ENCODE measurements around the gene TPMT. TPM values are rescaled to one million over a fixed set of nuclear protein-coding genes. Genes with fewer than 3 reads are reported as not detected.

The TPMT gene
- total RNA-seq, 1 donor from 2014 or later = 10.5 TPM

DNA sequence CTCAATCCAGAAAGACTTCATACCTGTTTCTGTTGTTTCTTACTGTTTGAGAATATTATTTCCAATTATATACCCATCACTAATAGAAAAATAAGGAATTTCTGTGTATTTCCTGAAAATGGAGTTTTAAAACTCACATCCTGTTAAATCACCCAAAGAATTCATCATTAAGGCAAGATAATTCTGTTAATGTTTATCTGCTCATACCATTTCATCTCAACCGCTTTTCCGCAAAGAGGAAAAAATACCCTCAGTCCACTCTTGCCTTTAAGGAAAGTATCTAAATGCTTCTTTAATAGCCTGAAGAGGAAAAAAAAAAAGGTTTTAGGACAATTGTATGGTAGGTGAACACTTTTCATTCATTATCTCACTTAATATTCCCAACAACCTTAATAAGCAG lies 7.3 kb downstream of the TPMT start:
- no peak overlapping the region for H3K27ac Mint-ChIP-seq (ENCODE audit: unreplicated experiment)
- no peak for FAIRE-seq

DNA sequence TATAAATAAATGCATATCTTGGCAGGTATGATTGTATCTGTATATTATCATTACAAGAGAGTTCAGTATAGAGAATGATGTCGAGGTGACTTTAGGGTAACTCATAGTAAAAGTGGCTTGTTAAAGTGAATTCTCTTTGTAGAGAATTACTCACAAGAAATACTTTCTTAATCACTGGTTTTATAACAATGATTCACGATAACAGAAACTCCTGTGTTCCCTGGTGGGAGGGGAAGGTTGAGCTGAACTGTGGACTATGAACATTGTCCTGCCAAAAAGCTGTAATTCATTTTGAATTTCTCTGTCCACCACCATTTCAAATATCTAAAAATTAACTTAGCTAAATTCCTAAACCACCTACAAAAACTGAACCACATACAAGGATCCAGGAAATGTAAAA lies 7.7 kb downstream of the TPMT start:
- H2AFZ ChIP-seq (ENCODE audit: low read depth, low read length) = no peak overlapping the region
- H3K4me3 Mint-ChIP-seq (ENCODE audit: unreplicated experiment) = no peak overlapping the region
- H3K27ac ChIP-seq (ENCODE audit: low read depth, low read length) = peak overlapping the region; percentile 43
- H3K4me3 ChIP-seq (ENCODE audit: insufficient read depth, low read depth, low read length) = no peak overlapping the region
- FAIRE-seq (no peak), DNase-seq (ENCODE audit: low read depth) (peak; percentile 65)
- H3K27me3 ChIP-seq (ENCODE audit: insufficient read depth, low read length) = no peaks in the 10 kb centered on the region
- peak overlapping the region; percentile 19 for H3K4me2 ChIP-seq (ENCODE audit: low read length)
- no peaks in the 10 kb centered on the region for H3K36me3 ChIP-seq (ENCODE audit: insufficient read depth, low read length)
- H3K36me3 Mint-ChIP-seq (ENCODE audit: low read depth, unreplicated experiment) = peaks cover 1% of the 10 kb centered on the region
- H3K4me1 Mint-ChIP-seq (ENCODE audit: low read depth, unreplicated experiment) = no peaks in the 10 kb centered on the region
- no peaks in the 10 kb centered on the region for H4K20me1 ChIP-seq (ENCODE audit: insufficient read depth, low read length)
- H3K9me3 Mint-ChIP-seq (ENCODE audit: unreplicated experiment) = no peaks in the 10 kb centered on the region
- H3K27ac Mint-ChIP-seq (ENCODE audit: unreplicated experiment) = no peak overlapping the region
- H3K9ac ChIP-seq (ENCODE audit: low read length) = no peak overlapping the region
- no peaks in the 10 kb centered on the region for H3K27me3 Mint-ChIP-seq (ENCODE audit: low read depth, unreplicated experiment)
- peaks cover 5% of the 10 kb centered on the region for H3K4me1 ChIP-seq (ENCODE audit: insufficient read depth, low read length)
- H3K79me2 ChIP-seq (ENCODE audit: insufficient read depth, low read length) = no peaks in the 10 kb centered on the region
- no peak for TF ChIP-seq EZH2 (IDR thresholded peaks at IDR 0.05; ENCODE audit: insufficient read depth, low read length)
- TF ChIP-seq, protein P1, sequence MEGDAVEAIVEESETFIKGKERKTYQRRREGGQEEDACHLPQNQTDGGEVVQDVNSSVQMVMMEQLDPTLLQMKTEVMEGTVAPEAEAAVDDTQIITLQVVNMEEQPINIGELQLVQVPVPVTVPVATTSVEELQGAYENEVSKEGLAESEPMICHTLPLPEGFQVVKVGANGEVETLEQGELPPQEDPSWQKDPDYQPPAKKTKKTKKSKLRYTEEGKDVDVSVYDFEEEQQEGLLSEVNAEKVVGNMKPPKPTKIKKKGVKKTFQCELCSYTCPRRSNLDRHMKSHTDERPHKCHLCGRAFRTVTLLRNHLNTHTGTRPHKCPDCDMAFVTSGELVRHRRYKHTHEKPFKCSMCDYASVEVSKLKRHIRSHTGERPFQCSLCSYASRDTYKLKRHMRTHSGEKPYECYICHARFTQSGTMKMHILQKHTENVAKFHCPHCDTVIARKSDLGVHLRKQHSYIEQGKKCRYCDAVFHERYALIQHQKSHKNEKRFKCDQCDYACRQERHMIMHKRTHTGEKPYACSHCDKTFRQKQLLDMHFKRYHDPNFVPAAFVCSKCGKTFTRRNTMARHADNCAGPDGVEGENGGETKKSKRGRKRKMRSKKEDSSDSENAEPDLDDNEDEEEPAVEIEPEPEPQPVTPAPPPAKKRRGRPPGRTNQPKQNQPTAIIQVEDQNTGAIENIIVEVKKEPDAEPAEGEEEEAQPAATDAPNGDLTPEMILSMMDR (IDR thresholded peaks at IDR 0.05; ENCODE audit: insufficient read depth, low read depth, low read length) = no peak
- H3K9me3 ChIP-seq (ENCODE audit: insufficient read depth, low read depth, low read length) = no peaks in the 10 kb centered on the region

More for the DNA sequence above, 7.3 kb downstream of the TPMT start:
- no peak for TF ChIP-seq EZH2 (IDR thresholded peaks at IDR 0.05; ENCODE audit: insufficient read depth, low read length)
- TF ChIP-seq, protein P1 (IDR thresholded peaks at IDR 0.05; ENCODE audit: insufficient read depth, low read depth, low read length) = no peak
- H3K36me3 ChIP-seq (ENCODE audit: insufficient read depth, low read length) = no peaks in the 10 kb centered on the region
- Mint-ChIP-seq H3K4me1 (ENCODE audit: low read depth, unreplicated experiment) (no peaks in the 10 kb centered on the region), H3K36me3 (ENCODE audit: low read depth, unreplicated experiment) (no peaks in the 10 kb centered on the region), H3K27me3 (ENCODE audit: low read depth, unreplicated experiment) (no peaks in the 10 kb centered on the region), H3K9me3 (ENCODE audit: unreplicated experiment) (no peaks in the 10 kb centered on the region), H3K4me3 (ENCODE audit: unreplicated experiment) (no peak overlapping the region)
- peaks cover 5% of the 10 kb centered on the region for H3K4me1 ChIP-seq (ENCODE audit: insufficient read depth, low read length)
- no peaks in the 10 kb centered on the region for H3K27me3 ChIP-seq (ENCODE audit: insufficient read depth, low read length)
- no peaks in the 10 kb centered on the region for H3K79me2 ChIP-seq (ENCODE audit: insufficient read depth, low read length)
- H2AFZ ChIP-seq (ENCODE audit: low read depth, low read length) = no peak overlapping the region
- H4K20me1 ChIP-seq (ENCODE audit: insufficient read depth, low read length) = no peaks in the 10 kb centered on the region
- H3K9me3 ChIP-seq (ENCODE audit: insufficient read depth, low read depth, low read length) = no peaks in the 10 kb centered on the region
- no peak for DNase-seq (ENCODE audit: low read depth)
- H3K4me2 ChIP-seq (ENCODE audit: low read length) = peak overlapping the region; percentile 19
- peak overlapping the region; percentile 43 for H3K27ac ChIP-seq (ENCODE audit: low read depth, low read length)
- no peak overlapping the region for H3K9ac ChIP-seq (ENCODE audit: low read length)
- no peak overlapping the region for H3K4me3 ChIP-seq (ENCODE audit: insufficient read depth, low read depth, low read length)

DNA sequence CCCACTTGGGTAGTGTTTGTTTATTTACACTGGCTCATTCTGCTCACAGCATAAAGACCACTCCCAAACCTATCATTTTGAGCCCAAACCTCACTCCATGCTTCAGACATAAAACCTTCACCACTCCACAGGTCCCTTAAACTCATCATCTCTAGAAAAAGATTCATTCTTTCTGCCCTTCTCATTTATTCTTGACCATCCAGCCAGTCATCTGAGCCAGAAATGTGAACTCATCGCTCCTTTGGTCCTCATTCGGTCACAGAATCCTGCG lies 12.4 kb downstream of the TPMT start:
- peaks cover 5% of the 10 kb centered on the region for H3K36me3 Mint-ChIP-seq (ENCODE audit: low read depth, unreplicated experiment)
- H3K9me3 Mint-ChIP-seq (ENCODE audit: unreplicated experiment) = no peaks in the 10 kb centered on the region
- DNase-seq (ENCODE audit: low read depth) (no peak), FAIRE-seq (no peak)
- Histone ChIP-seq H2AFZ (ENCODE audit: low read depth, low read length) (no peak overlapping the region), H3K9ac (ENCODE audit: low read length) (no peak overlapping the region), H3K4me2 (ENCODE audit: low read length) (no peak overlapping the region), H4K20me1 (ENCODE audit: insufficient read depth, low read length) (no peaks in the 10 kb centered on the region), H3K79me2 (ENCODE audit: insufficient read depth, low read length) (no peaks in the 10 kb centered on the region), H3K9me3 (ENCODE audit: insufficient read depth, low read depth, low read length) (no peaks in the 10 kb centered on the region), H3K4me3 (ENCODE audit: insufficient read depth, low read depth, low read length) (no peak overlapping the region), H3K36me3 (ENCODE audit: insufficient read depth, low read length) (no peaks in the 10 kb centered on the region), H3K27ac (ENCODE audit: low read depth, low read length) (no peak overlapping the region), H3K4me1 (ENCODE audit: insufficient read depth, low read length) (peaks cover 3% of the 10 kb centered on the region), H3K27me3 (ENCODE audit: insufficient read depth, low read length) (no peaks in the 10 kb centered on the region)
- H3K27me3 Mint-ChIP-seq (ENCODE audit: low read depth, unreplicated experiment) = no peaks in the 10 kb centered on the region
- no peaks in the 10 kb centered on the region for H3K4me1 Mint-ChIP-seq (ENCODE audit: low read depth, unreplicated experiment)
- no peak for TF ChIP-seq EZH2 (IDR thresholded peaks at IDR 0.05; ENCODE audit: insufficient read depth, low read length)
- TF ChIP-seq, protein P1 (IDR thresholded peaks at IDR 0.05; ENCODE audit: insufficient read depth, low read depth, low read length) = no peak
- H3K27ac Mint-ChIP-seq (ENCODE audit: unreplicated experiment) = no peak overlapping the region
- no peak overlapping the region for H3K4me3 Mint-ChIP-seq (ENCODE audit: unreplicated experiment)
